Measurements from ENCODE around the gene TSPAN9.

DNA sequence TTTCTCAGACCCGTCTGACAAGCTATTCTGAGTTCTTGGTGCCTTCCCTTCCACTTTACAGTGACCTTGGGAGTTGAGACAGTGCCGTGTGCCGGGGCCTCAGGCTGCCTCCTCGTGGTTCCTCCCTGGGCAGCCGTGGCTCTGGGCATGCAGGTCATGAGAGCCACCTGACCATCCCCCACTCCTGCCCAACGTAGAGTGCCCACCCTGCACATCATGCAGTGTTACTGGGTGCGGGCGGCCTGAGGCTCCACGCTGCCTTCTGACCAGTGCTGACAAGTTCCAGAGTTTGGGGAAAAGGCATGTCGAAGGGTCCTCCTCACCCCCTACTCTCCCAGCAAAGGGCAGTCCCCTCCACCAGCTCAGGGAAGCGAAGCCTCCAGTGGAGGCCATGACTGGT, 190.5 kb downstream of the TSPAN9 start:
- TF ChIP-seq CTCF (IDR thresholded peaks at IDR 0.05): no peak
- no peak for TF ChIP-seq POLR2AphosphoS5 (IDR thresholded peaks at IDR 0.05)
- no peak for TF ChIP-seq EP300 (IDR thresholded peaks at IDR 0.05)
- no peak for TF ChIP-seq POLR2A (IDR thresholded peaks at IDR 0.05)
